ENCODE results near the gene GPANK1. TPM values are rescaled to one million over a fixed set of nuclear protein-coding genes. Genes with fewer than 3 reads are reported as not detected.

The GPANK1 gene
- total and polyA plus RNA-seq, 2 of the 13 experiments (the other 11 are each of a cell fraction or from before 2014, with no cell fraction given): 15.4 to 22.8 TPM

- TF ChIP-seq, protein P1, sequence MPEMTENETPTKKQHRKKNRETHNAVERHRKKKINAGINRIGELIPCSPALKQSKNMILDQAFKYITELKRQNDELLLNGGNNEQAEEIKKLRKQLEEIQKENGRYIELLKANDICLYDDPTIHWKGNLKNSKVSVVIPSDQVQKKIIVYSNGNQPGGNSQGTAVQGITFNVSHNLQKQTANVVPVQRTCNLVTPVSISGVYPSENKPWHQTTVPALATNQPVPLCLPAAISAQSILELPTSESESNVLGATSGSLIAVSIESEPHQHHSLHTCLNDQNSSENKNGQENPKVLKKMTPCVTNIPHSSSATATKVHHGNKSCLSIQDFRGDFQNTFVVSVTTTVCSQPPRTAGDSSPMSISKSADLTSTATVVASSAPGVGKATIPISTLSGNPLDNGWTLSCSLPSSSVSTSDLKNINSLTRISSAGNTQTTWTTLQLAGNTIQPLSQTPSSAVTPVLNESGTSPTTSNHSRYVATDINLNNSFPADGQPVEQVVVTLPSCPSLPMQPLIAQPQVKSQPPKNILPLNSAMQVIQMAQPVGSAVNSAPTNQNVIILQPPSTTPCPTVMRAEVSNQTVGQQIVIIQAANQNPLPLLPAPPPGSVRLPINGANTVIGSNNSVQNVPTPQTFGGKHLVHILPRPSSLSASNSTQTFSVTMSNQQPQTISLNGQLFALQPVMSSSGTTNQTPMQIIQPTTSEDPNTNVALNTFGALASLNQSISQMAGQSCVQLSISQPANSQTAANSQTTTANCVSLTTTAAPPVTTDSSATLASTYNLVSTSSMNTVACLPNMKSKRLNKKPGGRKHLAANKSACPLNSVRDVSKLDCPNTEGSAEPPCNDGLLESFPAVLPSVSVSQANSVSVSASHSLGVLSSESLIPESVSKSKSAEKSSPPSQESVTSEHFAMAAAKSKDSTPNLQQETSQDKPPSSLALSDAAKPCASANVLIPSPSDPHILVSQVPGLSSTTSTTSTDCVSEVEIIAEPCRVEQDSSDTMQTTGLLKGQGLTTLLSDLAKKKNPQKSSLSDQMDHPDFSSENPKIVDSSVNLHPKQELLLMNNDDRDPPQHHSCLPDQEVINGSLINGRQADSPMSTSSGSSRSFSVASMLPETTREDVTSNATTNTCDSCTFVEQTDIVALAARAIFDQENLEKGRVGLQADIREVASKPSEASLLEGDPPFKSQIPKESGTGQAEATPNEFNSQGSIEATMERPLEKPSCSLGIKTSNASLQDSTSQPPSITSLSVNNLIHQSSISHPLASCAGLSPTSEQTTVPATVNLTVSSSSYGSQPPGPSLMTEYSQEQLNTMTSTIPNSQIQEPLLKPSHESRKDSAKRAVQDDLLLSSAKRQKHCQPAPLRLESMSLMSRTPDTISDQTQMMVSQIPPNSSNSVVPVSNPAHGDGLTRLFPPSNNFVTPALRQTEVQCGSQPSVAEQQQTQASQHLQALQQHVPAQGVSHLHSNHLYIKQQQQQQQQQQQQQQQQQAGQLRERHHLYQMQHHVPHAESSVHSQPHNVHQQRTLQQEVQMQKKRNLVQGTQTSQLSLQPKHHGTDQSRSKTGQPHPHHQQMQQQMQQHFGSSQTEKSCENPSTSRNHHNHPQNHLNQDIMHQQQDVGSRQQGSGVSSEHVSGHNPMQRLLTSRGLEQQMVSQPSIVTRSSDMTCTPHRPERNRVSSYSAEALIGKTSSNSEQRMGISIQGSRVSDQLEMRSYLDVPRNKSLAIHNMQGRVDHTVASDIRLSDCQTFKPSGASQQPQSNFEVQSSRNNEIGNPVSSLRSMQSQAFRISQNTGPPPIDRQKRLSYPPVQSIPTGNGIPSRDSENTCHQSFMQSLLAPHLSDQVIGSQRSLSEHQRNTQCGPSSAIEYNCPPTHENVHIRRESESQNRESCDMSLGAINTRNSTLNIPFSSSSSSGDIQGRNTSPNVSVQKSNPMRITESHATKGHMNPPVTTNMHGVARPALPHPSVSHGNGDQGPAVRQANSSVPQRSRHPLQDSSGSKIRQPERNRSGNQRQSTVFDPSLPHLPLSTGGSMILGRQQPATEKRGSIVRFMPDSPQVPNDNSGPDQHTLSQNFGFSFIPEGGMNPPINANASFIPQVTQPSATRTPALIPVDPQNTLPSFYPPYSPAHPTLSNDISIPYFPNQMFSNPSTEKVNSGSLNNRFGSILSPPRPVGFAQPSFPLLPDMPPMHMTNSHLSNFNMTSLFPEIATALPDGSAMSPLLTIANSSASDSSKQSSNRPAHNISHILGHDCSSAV (CRISPR knock-in tag; IDR thresholded peaks at IDR 0.05; ENCODE audit: borderline replicate concordance): no peak
- TF ChIP-seq, protein P2, sequence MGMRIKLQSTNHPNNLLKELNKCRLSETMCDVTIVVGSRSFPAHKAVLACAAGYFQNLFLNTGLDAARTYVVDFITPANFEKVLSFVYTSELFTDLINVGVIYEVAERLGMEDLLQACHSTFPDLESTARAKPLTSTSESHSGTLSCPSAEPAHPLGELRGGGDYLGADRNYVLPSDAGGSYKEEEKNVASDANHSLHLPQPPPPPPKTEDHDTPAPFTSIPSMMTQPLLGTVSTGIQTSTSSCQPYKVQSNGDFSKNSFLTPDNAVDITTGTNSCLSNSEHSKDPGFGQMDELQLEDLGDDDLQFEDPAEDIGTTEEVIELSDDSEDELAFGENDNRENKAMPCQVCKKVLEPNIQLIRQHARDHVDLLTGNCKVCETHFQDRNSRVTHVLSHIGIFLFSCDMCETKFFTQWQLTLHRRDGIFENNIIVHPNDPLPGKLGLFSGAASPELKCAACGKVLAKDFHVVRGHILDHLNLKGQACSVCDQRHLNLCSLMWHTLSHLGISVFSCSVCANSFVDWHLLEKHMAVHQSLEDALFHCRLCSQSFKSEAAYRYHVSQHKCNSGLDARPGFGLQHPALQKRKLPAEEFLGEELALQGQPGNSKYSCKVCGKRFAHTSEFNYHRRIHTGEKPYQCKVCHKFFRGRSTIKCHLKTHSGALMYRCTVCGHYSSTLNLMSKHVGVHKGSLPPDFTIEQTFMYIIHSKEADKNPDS (CRISPR knock-in tag; IDR thresholded peaks at IDR 0.05): no peak
- TF ChIP-seq, protein P3, sequence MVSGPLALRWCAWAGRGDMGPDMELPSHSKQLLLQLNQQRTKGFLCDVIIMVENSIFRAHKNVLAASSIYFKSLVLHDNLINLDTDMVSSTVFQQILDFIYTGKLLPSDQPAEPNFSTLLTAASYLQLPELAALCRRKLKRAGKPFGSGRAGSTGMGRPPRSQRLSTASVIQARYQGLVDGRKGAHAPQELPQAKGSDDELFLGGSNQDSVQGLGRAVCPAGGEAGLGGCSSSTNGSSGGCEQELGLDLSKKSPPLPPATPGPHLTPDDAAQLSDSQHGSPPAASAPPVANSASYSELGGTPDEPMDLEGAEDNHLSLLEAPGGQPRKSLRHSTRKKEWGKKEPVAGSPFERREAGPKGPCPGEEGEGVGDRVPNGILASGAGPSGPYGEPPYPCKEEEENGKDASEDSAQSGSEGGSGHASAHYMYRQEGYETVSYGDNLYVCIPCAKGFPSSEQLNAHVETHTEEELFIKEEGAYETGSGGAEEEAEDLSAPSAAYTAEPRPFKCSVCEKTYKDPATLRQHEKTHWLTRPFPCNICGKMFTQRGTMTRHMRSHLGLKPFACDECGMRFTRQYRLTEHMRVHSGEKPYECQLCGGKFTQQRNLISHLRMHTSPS (CRISPR knock-in tag; IDR thresholded peaks at IDR 0.05; ENCODE audit: low read depth): no peak; the same call in 1 of the 2 replicates
- no peak for TF ChIP-seq ZNF598 (CRISPR knock-in tag; IDR thresholded peaks at IDR 0.05; ENCODE audit: borderline replicate concordance)
- TF ChIP-seq HDAC6 (IDR thresholded peaks at IDR 0.05; ENCODE audit: low read depth, low read length): no peak
- TF ChIP-seq, protein P4, sequence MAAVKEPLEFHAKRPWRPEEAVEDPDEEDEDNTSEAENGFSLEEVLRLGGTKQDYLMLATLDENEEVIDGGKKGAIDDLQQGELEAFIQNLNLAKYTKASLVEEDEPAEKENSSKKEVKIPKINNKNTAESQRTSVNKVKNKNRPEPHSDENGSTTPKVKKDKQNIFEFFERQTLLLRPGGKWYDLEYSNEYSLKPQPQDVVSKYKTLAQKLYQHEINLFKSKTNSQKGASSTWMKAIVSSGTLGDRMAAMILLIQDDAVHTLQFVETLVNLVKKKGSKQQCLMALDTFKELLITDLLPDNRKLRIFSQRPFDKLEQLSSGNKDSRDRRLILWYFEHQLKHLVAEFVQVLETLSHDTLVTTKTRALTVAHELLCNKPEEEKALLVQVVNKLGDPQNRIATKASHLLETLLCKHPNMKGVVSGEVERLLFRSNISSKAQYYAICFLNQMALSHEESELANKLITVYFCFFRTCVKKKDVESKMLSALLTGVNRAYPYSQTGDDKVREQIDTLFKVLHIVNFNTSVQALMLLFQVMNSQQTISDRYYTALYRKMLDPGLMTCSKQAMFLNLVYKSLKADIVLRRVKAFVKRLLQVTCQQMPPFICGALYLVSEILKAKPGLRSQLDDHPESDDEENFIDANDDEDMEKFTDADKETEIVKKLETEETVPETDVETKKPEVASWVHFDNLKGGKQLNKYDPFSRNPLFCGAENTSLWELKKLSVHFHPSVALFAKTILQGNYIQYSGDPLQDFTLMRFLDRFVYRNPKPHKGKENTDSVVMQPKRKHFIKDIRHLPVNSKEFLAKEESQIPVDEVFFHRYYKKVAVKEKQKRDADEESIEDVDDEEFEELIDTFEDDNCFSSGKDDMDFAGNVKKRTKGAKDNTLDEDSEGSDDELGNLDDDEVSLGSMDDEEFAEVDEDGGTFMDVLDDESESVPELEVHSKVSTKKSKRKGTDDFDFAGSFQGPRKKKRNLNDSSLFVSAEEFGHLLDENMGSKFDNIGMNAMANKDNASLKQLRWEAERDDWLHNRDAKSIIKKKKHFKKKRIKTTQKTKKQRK (IDR thresholded peaks at IDR 0.05; ENCODE audit: low read length): no peak
- peak; percentile 85; the same call in 1 of the 2 replicates for TF ChIP-seq FLYWCH1 (CRISPR knock-in tag; IDR thresholded peaks at IDR 0.05)
- TF ChIP-seq AKAP8 (CRISPR knock-in tag; IDR thresholded peaks at IDR 0.05): no peak
- TF ChIP-seq, protein P5, sequence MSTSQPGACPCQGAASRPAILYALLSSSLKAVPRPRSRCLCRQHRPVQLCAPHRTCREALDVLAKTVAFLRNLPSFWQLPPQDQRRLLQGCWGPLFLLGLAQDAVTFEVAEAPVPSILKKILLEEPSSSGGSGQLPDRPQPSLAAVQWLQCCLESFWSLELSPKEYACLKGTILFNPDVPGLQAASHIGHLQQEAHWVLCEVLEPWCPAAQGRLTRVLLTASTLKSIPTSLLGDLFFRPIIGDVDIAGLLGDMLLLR (CRISPR knock-in tag; IDR thresholded peaks at IDR 0.05): no peak
- TF ChIP-seq MED8 (CRISPR knock-in tag; IDR thresholded peaks at IDR 0.05; ENCODE audit: insufficient replicate concordance): peak; percentile 81
Observed at GRCh38 chr6:31652925-31653724, 11.7 kb downstream of the GPANK1 start (continued).

Data from HepG2 (cell line).